Thoracic aorta (tissue), 2 donors: Measurements from ENCODE around the gene GDF7. TPM values are rescaled to one million over a fixed set of nuclear protein-coding genes. Genes with fewer than 3 reads are reported as not detected.
A peak's percentile ranks its signal among the peaks of the same experiment; 100 is the strongest.

Source experiments
- ATAC-seq: fragments of 150-250 bp; one replicate; pipeline ENCODE4 v1.8.0; 2017; ENCODE audit warnings: low read depth; ENCODE audit not compliant: insufficient number of reproducible peaks, low FRiP score
- DNase-seq: peaks from one replicate; pipeline ENCODE4 v3.0.0-alpha.2; 2020; ENCODE audit warnings: low spot score
- H3K27ac ChIP-seq, 2 donors: fragments of 200-600 bp; sonication (generic); 1 replicate in 1 of 2; 2 replicates in 1 of 2; pipeline ENCODE4 v1.5.1; 2016; ENCODE audit warnings: mild to moderate bottlenecking in 2 of 2, moderate library complexity in 2 of 2
- H3K27me3 ChIP-seq: fragments of 200-600 bp; sonication (generic); replicated peaks from 2 replicates; pipeline ENCODE4 v1.6.0; 2016; ENCODE audit warnings: mild to moderate bottlenecking; ENCODE audit not compliant: insufficient read depth
- H3K36me3 ChIP-seq: fragments of 200-600 bp; sonication (generic); one replicate; pipeline ENCODE4 v1.5.1; 2016
- H3K4me1 ChIP-seq, 2 donors: fragments of 200-600 bp; sonication (generic); 1 replicate in 1 of 2; 2 replicates in 1 of 2; pipeline versions ENCODE4 v1.5.1 to v1.6.0; 2016; ENCODE audit warnings: low read depth in 2 of 2, mild to moderate bottlenecking in 1 of 2; ENCODE audit not compliant: control insufficient read depth in 1 of 2
- H3K4me3 ChIP-seq: fragments of 200-600 bp; sonication (generic); 2 replicates; pipeline ENCODE4 v1.5.1; 2016; ENCODE audit warnings: mild to moderate bottlenecking
- H3K9me3 ChIP-seq: fragments of 200-600 bp; sonication (generic); 2 replicates; pipeline ENCODE4 v1.5.1; 2016
- CTCF ChIP-seq: fragments of 200-600 bp; sonication (generic); IDR thresholded peaks from one replicate; pipeline ENCODE4 v1.5.1; 2019; ENCODE audit warnings: antibody characterized with exemption
- total RNA-seq, 2 donors: library from RNA; depleted of rRNA; stranded (reverse); fragments of >200 nt; gene quantifications; one replicate each; pipeline versions ENCODE4 v1.1.0 to v1.2.3, GENCODE V29; 2016

The GDF7 gene
- total RNA-seq, 2 donors from 2014 or later: 39.7 to 40.7 TPM

- Histone ChIP-seq H3K4me1 (peaks cover 23 to 47% of the 10 kb centered on the region in 2 donors), H3K27ac (peak overlapping the region; percentile 88 to 92), H3K36me3 (no peaks in the 10 kb centered on the region), H3K9me3 (no peaks in the 10 kb centered on the region), H3K4me3 (no peak overlapping the region), H3K27me3 (no peaks in the 10 kb centered on the region)
- ATAC-seq (no peak), DNase-seq (no peak)
- TF ChIP-seq CTCF: no peak
These were observed 14.8 kb upstream of the GDF7 start for GRCh38 chr2:20652141-20652540.

GRCh38 chr2:20652673-20653575, 14.0 kb upstream of the GDF7 start:
- ATAC-seq: no peak
- Histone ChIP-seq H3K27ac (peak overlapping the region; percentile 88 to 92), H3K9me3 (no peaks in the 10 kb centered on the region), H3K4me3 (no peak overlapping the region), H3K4me1 (peaks cover 20 to 39% of the 10 kb centered on the region in 2 donors), H3K36me3 (no peaks in the 10 kb centered on the region), H3K27me3 (no peaks in the 10 kb centered on the region)
- DNase-seq: no peak
- no peak for TF ChIP-seq CTCF

- H3K36me3 ChIP-seq: no peaks in the 10 kb centered on the region
- H3K27ac ChIP-seq: no peak overlapping the region
- TF ChIP-seq CTCF: no peak
- no peak overlapping the region for H3K4me3 ChIP-seq
- no peak for DNase-seq
- H3K27me3 ChIP-seq: no peaks in the 10 kb centered on the region
- ATAC-seq: no peak
- peaks cover 16 to 30% of the 10 kb centered on the region in 2 donors for H3K4me1 ChIP-seq
- H3K9me3 ChIP-seq: no peaks in the 10 kb centered on the region
These were observed 13.0 kb upstream of the GDF7 start for GRCh38 chr2:20653695-20654534.

- Histone ChIP-seq H3K4me3 (no peak overlapping the region), H3K4me1 (peaks cover 11 to 24% of the 10 kb centered on the region in 2 donors), H3K27ac (no peak overlapping the region), H3K36me3 (no peaks in the 10 kb centered on the region), H3K27me3 (no peaks in the 10 kb centered on the region), H3K9me3 (no peaks in the 10 kb centered on the region)
- TF ChIP-seq CTCF: no peak
- DNase-seq: no peak
- no peak for ATAC-seq
These were observed 12.5 kb upstream of the GDF7 start for GRCh38 chr2:20654535-20654813.

GRCh38 chr2:20656561-20656960, 10.4 kb upstream of the GDF7 start:
- H3K4me1 ChIP-seq: peaks cover 5 to 14% of the 10 kb centered on the region in 2 donors
- no peak for TF ChIP-seq CTCF
- H3K4me3 ChIP-seq: no peak overlapping the region
- DNase-seq (no peak), ATAC-seq (no peak)
- no peak overlapping the region for H3K27ac ChIP-seq
- H3K27me3 ChIP-seq: no peaks in the 10 kb centered on the region
- H3K9me3 ChIP-seq: no peaks in the 10 kb centered on the region
- H3K36me3 ChIP-seq: no peaks in the 10 kb centered on the region
